CD4-positive, alpha-beta T cell treated with Interleukin-17A for 1 hour (primary cell): ENCODE results near the gene LRTM2.

ENCODE experiments used
- DNase-seq: peaks from one replicate; pipeline ENCODE4 v3.0.0-alpha.2; 2020

The LRTM2 gene

DNA sequence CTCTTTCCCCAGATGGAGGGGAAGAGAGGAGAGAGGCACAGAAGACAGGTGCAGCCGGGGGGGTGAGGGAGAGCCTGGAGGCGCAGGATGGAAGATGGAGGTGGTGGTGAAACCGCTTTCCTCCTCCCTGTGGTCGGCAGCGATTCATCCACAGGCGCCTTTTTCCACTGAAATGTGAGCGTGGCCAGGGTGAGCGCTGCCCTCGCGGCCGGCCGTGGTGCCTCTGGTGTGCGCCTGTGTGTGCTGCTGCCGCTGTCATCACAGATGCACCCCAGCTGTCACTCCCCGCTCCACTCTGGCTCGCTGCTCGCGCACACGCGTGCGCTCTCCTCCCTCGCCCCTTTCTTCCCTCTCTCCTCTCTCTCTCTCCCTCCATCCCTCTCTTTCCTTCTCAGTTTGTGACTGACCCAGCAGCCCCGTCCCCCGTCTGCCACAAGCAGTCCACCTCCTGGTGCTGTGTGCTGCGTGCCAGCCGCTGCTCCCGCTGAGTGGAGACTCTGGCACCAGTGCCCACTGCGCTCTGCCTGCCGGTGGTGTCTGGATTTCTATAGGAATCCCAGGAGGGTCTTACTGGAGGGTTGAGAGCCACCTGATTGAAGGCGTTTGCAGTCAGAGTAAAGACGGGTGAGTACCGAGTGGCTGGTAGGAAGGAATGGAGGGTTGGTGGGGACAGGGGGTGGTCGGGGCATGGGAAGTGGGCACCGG lies at the start of gene LRTM2:
TSS of gene LRTM2 (plus strand) at position 375 of the 705 bp plus-strand sequence. CDS start 7,584 bp downstream, outside the sequence.
- DNase-seq: no peak

DNA sequence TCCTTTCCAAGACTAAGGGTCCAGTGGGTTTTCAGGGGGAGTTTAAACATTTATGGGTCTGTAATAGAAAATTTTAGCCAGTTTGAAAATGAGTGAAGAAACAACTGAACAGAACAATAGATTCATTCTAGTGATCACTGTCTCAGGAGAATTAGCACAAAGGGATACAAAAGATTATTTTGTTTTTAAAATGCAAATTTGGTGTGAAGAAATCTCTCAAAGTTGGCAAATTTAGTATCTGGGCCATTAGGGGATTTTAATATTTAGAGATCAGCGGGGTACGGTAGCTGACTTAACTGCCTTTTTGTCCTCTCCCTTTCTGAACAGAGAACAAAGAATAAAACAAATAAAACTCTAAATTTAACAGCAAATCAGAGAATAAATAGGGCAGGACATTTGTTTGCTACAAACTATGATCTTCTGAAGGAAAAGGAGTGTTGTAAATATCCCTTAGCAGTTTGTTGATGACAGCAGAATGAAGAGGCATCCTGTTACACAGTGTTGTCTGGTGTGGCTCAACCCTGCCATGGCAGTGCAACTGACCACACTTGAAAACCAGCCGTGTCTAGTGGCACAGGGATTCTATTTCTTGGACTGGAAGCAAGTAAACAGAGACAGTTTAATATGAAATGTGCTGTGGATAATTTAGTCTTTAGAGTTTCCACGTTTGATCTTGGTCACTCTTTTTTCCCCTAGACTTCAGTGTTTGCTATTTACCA lies 46.3 kb upstream of the LRTM2 start:
- no peak for DNase-seq

DNA sequence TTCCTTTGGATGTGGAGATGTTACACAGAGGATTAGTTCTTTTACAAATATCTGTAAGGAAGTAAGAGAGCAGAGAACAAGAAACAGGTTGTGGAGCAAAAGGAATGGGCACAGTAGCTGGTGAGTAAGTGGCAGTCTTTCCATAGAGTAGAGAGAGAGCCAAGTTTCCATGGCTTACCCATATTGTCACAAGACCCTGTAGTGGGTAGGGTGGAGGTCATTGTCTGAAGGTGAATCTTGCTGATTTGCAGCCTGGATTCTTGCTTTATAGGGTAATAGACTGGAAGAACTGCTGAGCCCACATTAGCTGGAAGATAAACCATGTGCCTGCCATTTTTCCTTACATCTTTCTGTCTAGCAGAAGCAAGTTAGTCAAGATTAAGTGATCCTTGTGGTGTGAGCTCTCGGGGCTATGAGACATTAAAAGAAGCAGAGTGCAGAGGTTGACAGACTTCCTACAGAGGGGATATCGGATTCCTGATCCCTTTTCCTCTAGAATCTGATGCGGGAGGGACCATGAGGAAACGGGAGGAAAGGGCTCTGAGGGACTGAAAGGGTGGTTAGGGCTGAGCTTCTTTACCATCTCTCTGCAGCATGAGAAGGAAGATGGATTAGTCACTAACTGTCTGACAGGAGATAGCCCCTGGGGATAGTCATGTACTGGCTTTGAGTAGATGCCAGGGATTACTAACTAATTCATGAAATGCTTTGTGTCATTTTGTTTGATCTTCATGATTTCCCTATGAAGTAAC lies 44.0 kb upstream of the LRTM2 start:
- DNase-seq: no peak

DNA sequence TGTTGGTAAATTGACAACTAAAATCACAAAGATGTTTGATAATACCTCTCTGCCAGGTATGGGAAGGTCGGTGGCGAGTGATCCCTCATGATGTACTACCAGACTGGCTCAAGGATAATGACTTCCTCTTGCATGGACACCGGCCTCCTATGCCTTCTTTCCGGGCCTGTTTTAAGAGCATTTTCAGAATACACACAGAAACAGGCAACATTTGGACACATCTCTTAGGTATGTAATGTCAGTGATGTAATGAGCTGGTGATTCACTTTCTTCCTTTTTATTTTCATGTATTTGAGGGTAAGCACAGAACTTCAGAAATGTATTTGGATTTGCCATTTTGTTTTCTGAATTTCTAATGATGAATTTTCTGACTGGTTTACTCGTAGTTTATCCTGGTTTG lies 42.6 kb upstream of the LRTM2 start:
- no peak for DNase-seq

DNA sequence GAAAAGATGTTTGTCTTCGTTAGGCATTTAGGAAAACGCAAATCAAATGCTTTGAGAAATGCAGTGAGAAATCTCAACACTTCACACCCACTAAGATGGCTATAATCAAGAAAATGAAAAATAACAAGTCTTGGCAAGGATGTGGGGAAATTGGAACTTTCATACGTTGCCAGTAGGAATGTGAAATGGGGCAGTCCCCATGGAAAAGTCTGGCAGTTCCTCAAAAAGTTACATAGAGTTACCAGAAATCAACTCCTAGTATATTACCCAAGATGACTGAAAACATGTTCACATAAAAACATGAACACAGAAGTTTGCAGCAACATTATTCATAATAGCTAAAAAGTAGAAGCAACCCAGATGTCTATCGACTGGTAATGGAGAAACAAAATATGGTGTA lies 41.5 kb upstream of the LRTM2 start:
- no peak for DNase-seq

DNA sequence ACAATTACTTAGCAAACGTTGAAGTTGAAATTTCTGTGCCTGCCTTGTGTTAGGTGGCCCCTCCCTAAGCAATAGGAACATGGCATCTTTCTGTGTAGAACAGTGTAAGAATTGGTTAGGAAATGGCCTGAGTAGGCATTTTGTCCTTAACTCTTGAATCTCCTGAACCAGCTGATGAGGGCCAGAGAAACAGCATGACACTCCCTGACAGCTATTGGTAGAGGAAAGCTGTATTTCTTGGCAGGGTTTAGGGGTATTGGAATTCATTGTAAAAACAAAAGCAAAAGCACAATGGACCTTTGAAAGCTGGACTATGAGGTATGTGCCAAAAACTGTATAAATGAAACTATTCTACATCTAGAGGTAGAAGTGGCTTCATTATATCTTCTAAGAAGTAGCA lies 40.6 kb upstream of the LRTM2 start:
- DNase-seq: no peak

DNA sequence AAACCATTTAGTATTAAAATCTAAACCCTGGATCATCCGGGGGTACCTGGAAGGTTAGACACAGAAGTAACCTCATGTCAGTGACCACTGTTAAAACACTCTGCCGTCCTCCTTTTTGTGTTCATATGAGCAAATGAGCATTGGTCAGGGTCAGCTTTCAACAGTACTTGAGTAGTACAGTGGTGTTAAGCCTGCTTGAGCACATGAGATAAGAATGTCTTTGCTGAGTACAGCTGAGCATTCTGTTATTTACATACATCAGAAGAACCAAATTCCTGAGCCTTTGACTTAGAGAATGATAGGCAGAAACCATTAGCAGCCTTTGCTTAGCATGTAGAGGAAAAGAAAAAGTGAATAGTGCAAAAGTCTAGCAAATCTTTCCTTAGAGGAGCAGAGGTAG lies 38.6 kb upstream of the LRTM2 start:
- DNase-seq: no peak

DNA sequence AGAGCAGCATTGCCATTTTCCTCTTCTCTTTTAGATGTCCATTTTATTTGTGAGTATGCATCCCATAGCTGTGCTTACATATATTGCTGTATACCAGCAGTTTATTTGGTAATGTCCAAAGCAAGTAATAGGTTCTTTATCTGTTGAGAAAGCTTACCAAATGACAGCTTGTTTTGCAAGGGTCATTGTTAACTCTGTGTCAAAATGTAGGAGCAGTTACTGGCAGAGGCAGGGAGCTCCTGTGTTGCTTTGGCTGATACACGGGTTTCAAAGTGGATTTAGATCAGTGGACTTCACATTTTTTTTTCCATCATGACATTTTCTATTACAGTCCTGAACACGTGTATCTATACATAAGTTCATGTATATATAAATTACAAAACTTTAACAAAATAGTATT lies 38.1 kb upstream of the LRTM2 start:
- no peak for DNase-seq

DNA sequence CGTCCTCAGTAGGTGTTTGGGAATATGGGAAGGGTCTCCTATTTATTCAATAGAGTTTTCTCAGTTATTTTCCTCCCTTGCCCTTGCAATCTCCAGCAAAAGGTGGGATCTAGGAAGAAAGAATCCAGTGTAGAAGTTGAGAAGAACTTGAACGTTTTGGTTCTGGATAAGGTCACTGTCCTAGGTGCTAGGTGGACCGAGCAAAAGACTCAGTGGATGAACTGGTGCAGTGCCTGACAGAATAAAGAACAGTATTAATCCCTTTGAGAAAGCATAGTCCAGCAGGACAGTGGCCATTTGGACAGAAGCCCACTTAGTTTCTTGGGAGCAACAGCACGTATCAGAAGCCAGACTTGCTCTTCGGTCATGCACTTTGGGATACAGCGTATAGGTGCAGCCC lies 32.7 kb upstream of the LRTM2 start:
- no peak for DNase-seq

DNA sequence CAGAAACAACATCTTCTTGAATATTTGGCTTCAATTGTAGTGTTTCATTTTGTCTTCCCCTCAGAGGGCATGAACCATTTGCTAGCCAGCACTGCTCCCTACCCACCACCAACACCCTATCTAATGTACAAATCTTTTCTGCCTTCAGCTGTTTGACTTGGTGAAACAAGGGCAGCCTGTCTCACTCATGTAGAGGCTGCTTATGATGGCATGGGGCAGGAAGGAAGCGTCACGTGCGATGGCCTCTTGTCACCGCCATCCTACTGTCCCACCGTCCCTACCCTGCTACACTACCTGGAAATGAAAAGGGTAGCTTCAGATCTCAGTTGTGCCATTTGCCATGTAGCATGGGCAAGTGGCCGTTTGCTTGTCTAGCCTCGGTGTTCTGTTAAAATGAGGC lies 29.9 kb upstream of the LRTM2 start:
- DNase-seq: no peak

DNA sequence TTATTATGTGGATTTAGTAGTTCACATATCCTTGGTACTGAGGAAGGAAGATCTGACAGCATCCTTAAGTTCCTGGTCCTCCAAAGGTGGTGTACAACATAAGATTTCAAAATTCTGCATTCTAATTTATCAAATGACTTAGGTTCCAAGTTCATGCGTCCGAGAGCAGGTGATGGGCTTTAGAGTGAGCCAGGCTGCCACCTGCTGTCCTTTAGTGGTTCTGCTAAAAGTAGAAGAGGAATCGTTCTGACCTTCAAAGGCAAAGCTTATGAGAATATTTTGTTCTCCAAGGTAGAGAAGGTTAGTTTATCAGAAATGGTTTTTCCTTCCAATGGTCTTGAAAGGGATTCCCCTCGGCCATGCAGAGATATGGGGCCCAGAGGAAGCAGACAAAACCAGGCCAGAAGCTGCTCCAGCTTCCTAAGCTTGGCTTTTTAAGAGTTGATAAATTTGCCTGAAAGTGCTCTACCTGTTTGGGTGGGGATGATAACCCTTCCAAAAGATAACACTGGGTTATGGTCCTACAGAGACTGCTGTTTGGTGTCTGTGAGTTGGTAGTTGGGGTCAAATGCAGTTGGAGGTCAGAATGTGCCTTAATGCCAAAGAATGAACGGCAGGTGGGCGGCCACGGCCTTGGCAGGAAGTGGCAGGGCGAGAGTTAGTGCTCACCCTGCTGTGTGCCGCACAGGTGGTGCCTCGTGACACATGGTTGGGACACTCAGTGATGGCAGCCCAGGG lies 29.1 kb upstream of the LRTM2 start:
- peak; percentile 79 for DNase-seq

DNA sequence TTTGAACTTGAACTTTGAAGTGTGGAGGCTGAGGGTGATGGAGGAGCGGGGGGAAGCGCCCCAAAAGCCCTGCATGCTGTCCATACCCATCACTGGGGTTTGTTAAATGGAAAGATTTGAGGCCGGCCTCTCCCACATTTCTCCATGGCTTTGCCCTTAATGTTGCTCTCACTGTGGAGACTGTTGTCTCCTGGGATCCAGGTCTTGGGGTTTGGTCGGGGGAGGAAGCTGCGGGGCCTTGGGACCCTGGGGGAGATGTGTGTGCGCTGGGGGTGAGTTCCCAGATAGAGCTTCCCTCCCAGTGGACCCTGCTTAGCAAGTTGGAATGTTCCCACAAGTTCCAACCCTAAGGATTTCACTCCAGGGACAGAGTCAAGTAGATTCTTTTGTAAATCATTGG lies 28.0 kb upstream of the LRTM2 start:
- DNase-seq: no peak

DNA sequence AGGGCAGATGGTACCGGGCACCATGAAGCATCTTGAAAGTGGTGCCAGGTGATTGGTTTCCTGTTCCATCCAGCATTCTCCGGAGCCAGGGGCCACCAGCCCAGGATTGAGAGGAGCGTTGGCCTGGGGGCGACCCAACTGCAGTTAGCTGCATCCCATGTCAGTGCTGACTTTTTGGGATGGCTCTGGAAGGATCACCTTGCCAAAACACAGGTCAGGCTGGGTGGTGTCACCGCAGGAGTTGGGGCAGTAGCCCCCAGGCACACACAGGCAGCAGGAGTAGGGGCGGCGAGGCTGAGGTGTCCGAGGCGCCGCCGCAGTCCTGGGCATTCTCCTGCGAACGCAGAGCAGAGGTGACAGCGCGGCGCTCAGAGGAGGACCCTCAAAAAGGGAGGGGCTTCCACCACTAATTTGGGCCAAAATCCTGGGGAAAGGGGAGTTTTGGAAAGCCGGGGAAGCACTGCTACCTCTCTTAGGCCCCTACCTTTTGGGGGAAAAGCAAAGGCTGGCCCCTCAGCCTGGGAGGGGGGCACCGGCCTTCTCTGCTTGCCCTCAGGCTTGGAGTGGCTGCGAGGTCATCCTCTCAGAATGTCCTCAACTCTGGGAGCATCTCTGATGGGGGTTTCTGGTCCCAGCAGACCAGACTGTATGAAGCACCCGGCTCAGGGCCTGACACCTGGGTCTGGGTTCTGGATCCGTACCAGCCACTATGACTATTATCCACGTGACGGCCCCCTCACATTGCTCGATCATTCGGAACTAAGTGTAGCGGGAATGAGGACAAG lies 26.7 kb upstream of the LRTM2 start:
- no peak for DNase-seq

DNA sequence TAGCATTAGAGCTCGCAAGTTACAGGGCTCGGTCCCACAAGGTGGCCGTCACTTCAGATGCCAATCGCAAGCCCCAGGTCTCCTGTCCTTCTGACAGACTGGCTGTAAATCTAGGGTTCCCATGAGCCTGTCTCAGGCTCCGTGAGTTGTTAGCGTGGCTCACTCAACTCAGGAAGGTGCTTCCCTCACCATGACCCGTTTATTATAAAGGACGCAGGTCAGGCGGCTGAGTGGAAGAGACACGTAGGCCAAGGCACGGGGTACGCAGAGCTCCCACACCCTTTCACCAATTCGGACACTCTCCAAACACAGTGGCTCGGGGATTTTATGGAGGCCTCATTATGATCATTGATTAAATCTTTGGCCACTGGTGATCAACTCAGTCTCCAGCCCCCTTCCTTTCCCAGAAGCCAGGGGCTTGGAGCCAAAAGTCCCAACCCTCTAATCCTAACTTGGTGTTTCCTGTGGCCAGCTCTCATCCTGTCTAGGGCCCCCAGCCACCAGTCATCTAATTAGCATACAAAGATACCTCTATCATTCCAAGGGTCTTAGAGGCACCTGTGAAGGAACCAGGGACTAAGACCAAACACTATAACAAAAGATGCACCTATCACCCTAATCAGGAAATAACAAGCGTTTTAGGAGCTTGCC lies 25.8 kb upstream of the LRTM2 start:
- DNase-seq: no peak

DNA sequence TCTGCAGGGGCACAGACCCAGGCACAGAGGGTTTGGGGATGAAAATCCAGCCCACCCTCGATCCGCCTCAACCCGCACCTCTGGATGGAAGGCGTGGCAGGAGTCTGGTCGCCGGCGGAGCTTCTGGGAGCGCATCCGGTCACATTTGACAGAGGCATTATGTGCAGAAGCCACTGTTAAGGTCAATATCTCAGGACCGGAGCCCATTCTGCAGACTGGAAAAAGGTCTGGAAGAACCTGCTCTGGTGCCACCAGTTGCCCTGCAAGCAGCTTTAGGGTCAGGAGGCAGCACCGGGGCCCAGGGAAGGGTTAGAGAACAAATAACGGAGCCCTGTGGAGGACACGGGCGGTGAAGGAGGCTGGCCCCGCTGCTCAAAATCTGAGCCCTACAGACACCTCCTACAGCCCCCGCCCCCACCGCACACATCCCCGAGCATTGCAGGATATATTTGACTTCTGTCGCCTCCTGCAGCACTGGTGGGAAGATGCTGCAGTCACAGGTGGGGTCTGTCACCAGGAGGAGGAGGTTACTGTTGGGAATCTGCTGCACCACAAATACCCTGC lies 25.1 kb upstream of the LRTM2 start:
- no peak for DNase-seq

DNA sequence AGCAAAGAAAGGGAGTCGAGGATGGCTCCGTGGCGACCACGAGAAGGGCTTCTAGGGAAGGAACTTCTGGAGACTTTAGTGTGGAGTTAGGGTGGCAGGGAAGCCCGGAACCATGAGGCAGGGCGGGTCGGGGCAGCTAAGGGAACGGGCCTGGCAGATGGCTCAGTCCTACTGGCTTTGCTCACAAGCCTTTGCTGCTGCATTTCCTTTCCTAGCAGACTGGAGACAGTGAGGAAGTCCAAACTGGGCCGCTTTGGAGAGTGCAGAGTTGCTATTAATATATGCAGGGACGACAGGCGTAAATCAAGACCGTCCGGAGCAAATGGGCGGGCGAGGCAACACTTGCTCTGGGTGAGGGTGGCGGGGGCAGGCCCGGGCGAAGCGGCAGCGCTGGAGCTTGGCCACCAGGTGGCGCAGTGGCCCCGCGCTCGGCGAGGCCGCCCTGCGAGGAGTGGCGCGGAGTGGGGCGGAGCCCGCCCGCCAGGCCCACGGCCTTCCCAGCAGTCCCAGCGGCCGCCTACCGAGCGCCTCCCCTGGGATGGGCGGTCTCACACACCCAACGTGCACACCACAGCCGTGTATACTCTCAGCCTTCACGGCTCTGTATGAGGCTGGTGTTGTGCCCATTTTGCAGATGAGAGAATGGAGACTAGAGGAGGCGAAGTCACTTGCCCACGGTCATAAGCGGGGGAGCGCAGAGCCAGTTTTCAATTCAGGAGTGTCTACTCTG lies 24.4 kb upstream of the LRTM2 start:
- peak; percentile 94 for DNase-seq

DNA sequence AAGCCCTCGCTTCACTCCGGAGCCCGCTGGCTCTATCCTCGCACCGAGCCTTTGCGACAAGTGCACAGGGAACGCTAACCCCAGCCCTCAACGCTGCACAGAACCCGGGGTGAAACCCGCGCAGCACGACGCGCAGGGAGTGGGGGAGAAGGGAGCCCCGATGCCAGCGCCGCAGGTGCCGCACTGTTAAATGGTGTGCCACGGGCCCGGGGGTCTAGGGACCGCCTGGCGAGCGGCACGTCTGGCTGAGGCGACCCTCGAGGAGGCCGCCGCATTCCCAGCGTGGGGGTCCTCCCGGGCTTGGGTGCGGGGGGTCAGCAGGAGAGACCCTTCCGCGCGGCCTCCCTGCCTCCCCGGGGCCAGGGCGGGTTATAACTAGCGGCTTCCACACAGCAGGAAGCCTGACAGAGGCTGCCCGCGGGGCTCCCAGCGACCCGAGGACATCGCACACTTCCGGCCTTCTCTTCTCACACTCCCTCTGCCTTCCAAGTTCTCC lies 23.8 kb upstream of the LRTM2 start:
- DNase-seq: peak; percentile 50

DNA sequence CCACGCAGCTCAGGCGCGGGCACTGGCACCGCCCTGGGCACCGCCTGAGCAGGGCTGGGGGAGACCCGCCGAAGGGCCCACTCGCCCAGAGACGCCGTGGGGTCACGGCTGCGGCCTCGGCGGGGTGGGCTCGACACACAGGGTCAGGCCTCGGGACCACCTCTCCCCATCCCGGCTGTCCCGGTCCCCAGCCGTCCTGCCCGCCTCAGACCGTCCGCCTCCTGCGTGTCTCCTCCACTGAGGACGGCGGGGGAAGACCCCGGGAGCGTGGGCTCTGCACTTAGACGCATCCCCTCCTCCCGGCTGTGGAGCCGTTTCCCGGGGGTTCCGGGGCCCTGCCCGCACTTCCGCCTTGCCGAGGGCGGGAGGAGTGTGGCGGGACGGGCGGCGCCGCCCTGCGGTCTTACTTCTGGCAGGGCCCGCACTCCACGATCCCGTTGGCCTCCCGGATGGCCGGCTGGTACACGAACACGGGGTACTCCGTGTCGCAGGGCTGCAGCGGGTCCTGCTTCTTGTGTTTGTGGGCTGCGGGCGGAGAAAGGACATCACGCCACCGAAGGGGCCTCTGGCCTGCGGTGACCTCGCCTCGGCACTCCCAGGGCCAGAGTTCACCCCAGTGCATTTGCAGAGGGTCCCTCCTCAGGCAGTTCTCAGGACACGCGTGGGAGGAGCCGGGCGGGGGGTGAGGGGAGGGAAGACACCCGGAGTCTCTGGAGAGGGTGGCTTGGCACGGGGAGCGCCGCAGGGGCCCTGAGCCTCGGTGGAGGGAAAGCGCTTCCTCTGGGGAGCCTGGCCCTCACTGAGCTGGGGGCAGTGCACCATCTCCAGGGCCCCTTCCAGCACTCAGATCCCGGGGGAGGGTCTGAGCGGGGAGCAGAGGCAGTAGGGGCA lies 23.1 kb upstream of the LRTM2 start:
- peak; percentile 59 for DNase-seq

DNA sequence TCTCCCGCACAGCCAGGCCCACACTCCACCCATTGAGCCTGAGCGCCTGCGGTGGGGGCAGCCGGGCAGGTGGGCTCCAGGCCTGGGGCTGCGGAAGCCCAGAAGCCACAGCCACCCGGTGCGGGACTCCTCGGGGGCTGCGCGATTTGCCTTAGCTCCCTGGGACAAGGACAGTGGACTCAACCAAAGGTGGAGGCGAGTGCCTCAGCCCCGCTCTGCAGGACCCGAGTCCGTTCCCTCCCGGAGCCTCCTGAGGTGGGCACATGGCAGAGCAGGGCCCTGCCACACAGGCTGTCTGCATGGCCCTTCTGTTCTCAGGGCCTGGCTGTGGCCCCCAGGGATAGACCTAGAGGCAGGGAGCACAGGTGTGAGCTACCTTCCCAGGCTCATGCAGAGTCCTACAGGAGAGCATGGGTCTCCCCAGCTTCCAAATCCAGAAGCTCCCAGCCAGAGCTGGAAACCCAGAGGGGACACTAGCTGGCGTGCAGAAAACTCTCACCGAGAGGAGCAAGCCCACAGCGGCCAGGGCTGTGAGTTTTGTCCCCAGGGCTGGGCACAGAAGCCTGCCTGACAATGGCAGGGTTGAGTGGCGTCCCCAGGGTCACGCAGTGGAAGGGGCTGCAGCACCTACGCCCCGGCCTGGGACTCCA lies 22.2 kb upstream of the LRTM2 start:
- no peak for DNase-seq
